ENCODE data around the gene MORF4L2.

- TF ChIP-seq CTCF (IDR thresholded peaks at IDR 0.05): no peak
- no peak for TF ChIP-seq EZH2 (IDR thresholded peaks at IDR 0.05; ENCODE audit: borderline replicate concordance, insufficient read depth, low read depth, low read length, poor library complexity, severe bottlenecking)
Observed at GRCh38 chrX:103718120-103718519, 31.6 kb upstream of the MORF4L2 start.
